ENCODE measurements around the gene DYRK1B.

The DYRK1B gene

GRCh38 chr19:39795001-39795400 is 39.0 kb downstream of the DYRK1B start:
- TF ChIP-seq POLR2A (IDR thresholded peaks at IDR 0.05; ENCODE audit: low read depth, low read length) (no peak), PAX5 (IDR thresholded peaks at IDR 0.05; ENCODE audit: insufficient read depth, low read length, severe bottlenecking) (no peak), TAF1 (IDR thresholded peaks at IDR 0.05; ENCODE audit: low read depth, low read length) (no peak), POLR2AphosphoS5 (IDR thresholded peaks at IDR 0.05; ENCODE audit: low read depth, low read length) (no peak), SPI1 (IDR thresholded peaks at IDR 0.05; ENCODE audit: low read depth, low read length) (peak; percentile 95), POU2F2 (IDR thresholded peaks at IDR 0.05; ENCODE audit: low read depth, low read length) (no peak)
- peak; percentile 30 for DNase-seq (ENCODE audit: insufficient read length, low spot score)
- peak; percentile 94 for FAIRE-seq

DNA sequence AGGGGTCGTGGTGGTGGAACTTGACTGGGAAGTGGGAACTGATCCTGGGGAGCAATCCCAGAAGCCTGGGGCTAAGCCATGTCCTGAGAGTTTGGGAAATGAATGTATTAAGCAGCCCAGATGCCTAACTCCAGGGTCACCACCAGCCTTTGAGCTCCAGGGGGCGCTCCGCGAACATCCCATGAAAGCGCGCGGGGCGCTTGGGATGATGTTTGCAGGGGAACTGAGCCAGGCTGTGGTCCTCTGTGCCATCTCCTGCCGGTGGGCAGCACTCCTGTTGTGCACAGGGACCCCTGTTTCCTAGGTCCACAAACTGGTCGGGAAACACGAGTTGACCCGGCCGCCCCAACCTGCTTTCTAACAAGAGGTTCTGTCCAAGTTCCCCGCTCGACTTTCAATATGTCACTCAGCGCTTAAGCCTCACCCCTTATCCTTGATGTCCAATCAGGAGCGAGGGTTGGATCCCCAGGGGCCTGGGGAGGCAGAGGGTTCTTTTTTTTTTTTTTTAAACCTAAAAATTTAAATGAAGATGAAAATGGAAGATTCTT is 40.9 kb downstream of the DYRK1B start:
- peak; percentile 62 for DNase-seq (ENCODE audit: insufficient read length, low spot score)
- peak; percentile 90 for FAIRE-seq
- 0 out of 2 replicates have a peak, but pooled peaks have one; percentile 39 for TF ChIP-seq POU2F2 (IDR thresholded peaks at IDR 0.05; ENCODE audit: low read depth, low read length)
- TF ChIP-seq PAX5 (IDR thresholded peaks at IDR 0.05; ENCODE audit: insufficient read depth, low read length, severe bottlenecking), result no peak
- no peak for TF ChIP-seq SPI1 (IDR thresholded peaks at IDR 0.05; ENCODE audit: low read depth, low read length)
- no peak for TF ChIP-seq TAF1 (IDR thresholded peaks at IDR 0.05; ENCODE audit: low read depth, low read length)

- DNase-seq (ENCODE audit: insufficient read length, low spot score) (no peak), FAIRE-seq (no peak)
- TF ChIP-seq PAX5 (IDR thresholded peaks at IDR 0.05; ENCODE audit: insufficient read depth, low read length, severe bottlenecking), result no peak
- TF ChIP-seq SPI1 (IDR thresholded peaks at IDR 0.05; ENCODE audit: low read depth, low read length), result no peak
- no peak for TF ChIP-seq POLR2A (IDR thresholded peaks at IDR 0.05; ENCODE audit: low read depth, low read length)
- no peak for TF ChIP-seq TAF1 (IDR thresholded peaks at IDR 0.05; ENCODE audit: low read depth, low read length)
- TF ChIP-seq POLR2AphosphoS5 (IDR thresholded peaks at IDR 0.05; ENCODE audit: low read depth, low read length), result no peak
- no peak for TF ChIP-seq POU2F2 (IDR thresholded peaks at IDR 0.05; ENCODE audit: low read depth, low read length)
Measured at GRCh38 chr19:39788244-39788643, 45.7 kb downstream of the DYRK1B start.

DNA sequence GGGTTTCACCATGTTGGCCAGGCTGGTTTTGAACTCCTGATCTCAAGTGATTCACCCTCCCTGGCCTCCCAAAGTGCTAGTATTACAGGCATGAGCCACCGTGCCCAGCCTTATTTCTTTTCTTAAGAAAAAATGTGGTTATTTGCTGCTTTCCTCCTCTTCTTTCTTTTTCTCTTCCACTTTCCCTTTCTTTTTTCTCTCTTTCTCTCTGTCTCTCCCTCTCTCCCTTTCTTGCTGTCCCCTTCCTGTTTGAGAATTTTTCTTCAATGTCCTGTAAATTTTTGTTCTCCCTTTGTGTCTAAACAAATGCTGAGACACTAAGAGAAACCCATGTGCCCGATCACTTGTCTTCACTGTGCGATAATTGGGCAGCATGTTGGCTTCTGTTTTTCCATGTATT is 53.1 kb downstream of the DYRK1B start:
- TF ChIP-seq POLR2A (IDR thresholded peaks at IDR 0.05; ENCODE audit: low read depth, low read length) (no peak), TAF1 (IDR thresholded peaks at IDR 0.05; ENCODE audit: low read depth, low read length) (no peak), POU2F2 (IDR thresholded peaks at IDR 0.05; ENCODE audit: low read depth, low read length) (no peak), PAX5 (IDR thresholded peaks at IDR 0.05; ENCODE audit: insufficient read depth, low read length, severe bottlenecking) (no peak), POLR2AphosphoS5 (IDR thresholded peaks at IDR 0.05; ENCODE audit: low read depth, low read length) (no peak), SPI1 (IDR thresholded peaks at IDR 0.05; ENCODE audit: low read depth, low read length) (no peak)
- FAIRE-seq (no peak), DNase-seq (ENCODE audit: insufficient read length, low spot score) (no peak)

DNA sequence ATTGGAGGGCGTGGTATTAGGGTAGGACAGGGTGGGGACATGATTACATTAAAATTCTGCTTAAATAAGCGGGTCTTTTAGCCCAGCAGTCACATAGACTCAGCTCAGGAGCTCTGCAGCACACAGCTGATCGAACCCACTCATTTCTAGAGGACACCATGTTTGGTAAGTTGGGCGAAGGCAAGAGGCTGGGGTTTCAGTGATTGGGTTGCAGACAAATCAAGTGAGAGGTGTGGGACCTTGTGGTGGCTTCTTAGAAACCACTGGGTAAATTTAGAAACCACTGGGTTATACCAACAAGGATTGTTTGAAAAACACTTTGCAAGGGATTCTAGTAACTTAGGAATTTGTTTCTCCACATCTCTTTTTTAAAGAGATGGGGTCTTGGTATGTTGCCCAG is 55.2 kb downstream of the DYRK1B start, which contains the start of gene LEUTX:
Gene LEUTX, plus strand, starts transcription at position 92 of the 400 bp plus-strand sequence. Its CDS starts 67 bp downstream, at position 159.
- FAIRE-seq (peak; percentile 66), DNase-seq (ENCODE audit: insufficient read length, low spot score) (peak; percentile 13)
- TF ChIP-seq PAX5 (IDR thresholded peaks at IDR 0.05; ENCODE audit: insufficient read depth, low read length, severe bottlenecking) (no peak), POLR2AphosphoS5 (IDR thresholded peaks at IDR 0.05; ENCODE audit: low read depth, low read length) (no peak), POLR2A (IDR thresholded peaks at IDR 0.05; ENCODE audit: low read depth, low read length) (no peak), POU2F2 (IDR thresholded peaks at IDR 0.05; ENCODE audit: low read depth, low read length) (no peak), SPI1 (IDR thresholded peaks at IDR 0.05; ENCODE audit: low read depth, low read length) (no peak), TAF1 (IDR thresholded peaks at IDR 0.05; ENCODE audit: low read depth, low read length) (no peak)
